Spleen (tissue), 7 donors: ENCODE measurements around the gene TEX30.

Experiments
- POLR2A ChIP-seq, 3 donors: fragments of 450-650 bp; IDR thresholded peaks; one replicate each; pipeline ENCODE4 v1.5.1; 2017; ENCODE audit warnings: antibody characterized with exemption in 3 of 3, mild to moderate bottlenecking in 1 of 3
- POLR2AphosphoS5 ChIP-seq, 3 donors: sonication (generic); formaldehyde crosslinking; IDR thresholded peaks; one replicate each; pipeline ENCODE4 v1.5.1; 2017; ENCODE audit warnings: antibody characterized with exemption in 3 of 3
- TF ChIP-seq, protein P1 (sequence below), 11 experiments: fragments of 200-600 bp in 7 of 11; fragments of 450-650 bp in 4 of 11; sonication (generic) in 4 of 11; IDR thresholded peaks in 8 of 11; conservative IDR thresholded peaks in 3 of 11; 1 replicate in 7 of 11; 2 replicates in 4 of 11; pipeline versions ENCODE4 v1.4.0 to v1.8.0; 2016 to 2021; ENCODE audit warnings: antibody characterized with exemption in 11 of 11, inconsistent platforms in 4 of 11, mild to moderate bottlenecking in 1 of 11
- donor health status: DM: no; HTN: no; CAD: no; lungs with moderate emphysema.
- donor health status: DM: no; HTN: no; CAD: no.
- donor health status: DM: no; HTN: no; CAD: no.

DNA sequence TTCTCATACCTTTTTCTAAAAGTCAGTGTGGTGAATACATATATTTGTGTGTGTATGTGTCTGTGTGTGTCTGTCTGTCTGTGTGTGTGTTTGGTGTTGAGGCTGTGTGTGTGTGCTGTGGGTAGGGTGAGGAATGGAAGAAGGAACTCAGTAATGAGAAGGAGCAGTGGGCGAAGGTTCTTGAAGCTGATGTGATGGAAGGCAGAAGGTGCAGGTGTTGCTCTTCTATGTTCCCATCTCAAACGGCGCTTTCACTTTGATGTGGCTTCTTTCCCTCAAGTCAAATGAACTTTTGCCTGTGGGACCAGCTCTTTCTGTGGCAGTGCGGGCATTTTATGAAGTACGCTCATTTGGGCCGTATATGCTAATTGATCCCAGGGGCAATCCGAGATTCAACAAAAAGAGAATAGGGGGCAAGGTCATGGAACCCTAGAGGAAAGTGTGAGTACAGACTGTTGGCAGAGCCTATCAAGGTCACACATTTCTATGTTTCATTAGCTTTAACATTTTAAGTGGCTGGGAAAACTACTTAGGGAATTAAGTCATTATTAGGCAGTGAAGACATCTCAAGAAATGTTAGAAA, 40.5 kb upstream of the TEX30 start:
- TF ChIP-seq, protein P1, sequence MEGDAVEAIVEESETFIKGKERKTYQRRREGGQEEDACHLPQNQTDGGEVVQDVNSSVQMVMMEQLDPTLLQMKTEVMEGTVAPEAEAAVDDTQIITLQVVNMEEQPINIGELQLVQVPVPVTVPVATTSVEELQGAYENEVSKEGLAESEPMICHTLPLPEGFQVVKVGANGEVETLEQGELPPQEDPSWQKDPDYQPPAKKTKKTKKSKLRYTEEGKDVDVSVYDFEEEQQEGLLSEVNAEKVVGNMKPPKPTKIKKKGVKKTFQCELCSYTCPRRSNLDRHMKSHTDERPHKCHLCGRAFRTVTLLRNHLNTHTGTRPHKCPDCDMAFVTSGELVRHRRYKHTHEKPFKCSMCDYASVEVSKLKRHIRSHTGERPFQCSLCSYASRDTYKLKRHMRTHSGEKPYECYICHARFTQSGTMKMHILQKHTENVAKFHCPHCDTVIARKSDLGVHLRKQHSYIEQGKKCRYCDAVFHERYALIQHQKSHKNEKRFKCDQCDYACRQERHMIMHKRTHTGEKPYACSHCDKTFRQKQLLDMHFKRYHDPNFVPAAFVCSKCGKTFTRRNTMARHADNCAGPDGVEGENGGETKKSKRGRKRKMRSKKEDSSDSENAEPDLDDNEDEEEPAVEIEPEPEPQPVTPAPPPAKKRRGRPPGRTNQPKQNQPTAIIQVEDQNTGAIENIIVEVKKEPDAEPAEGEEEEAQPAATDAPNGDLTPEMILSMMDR (IDR thresholded peaks at IDR 0.05 in 8 of 11, conservative IDR thresholded peaks at IDR 0.05 in 3 of 11): peak in 1 of 11 experiments; percentile 4
- TF ChIP-seq POLR2A (IDR thresholded peaks at IDR 0.05) (no peak), POLR2AphosphoS5 (IDR thresholded peaks at IDR 0.05) (no peak)
